HL-60 (cell line): ENCODE data around the gene BMP6.

Experiments used
- DNase-seq, 2 experiments: peaks; one replicate each; pipeline ENCODE4 v3.0.0-alpha.2; 2010 to 2020; ENCODE audit warnings: low read depth in 1 of 2, low spot score in 1 of 2
- H3K27ac ChIP-seq: fragments of 250-450 bp; sonication (Bioruptor Pico); replicated peaks from 2 replicates; pipeline ENCODE4 v1.5.1; 2020; ENCODE audit warnings: mild to moderate bottlenecking, moderate library complexity
- H3K27me3 ChIP-seq: fragments of 250-450 bp; sonication (Bioruptor Pico); 2 replicates; pipeline ENCODE4 v1.5.1; 2021; ENCODE audit warnings: mild to moderate bottlenecking, moderate library complexity; ENCODE audit not compliant: insufficient read depth, poor library complexity, severe bottlenecking
- H3K4me3 ChIP-seq: replicated peaks from 2 replicates; pipeline ENCODE4 v1.5.1; 2011; ENCODE audit warnings: mild to moderate bottlenecking, control low read depth, low read length; ENCODE audit not compliant: insufficient read depth
- CTCF ChIP-seq: IDR thresholded peaks from one replicate; pipeline ENCODE4 v1.5.1; 2011; ENCODE audit warnings: low read length, control low read depth, inconsistent platforms; ENCODE audit not compliant: insufficient read depth
- GABPA ChIP-seq: IDR thresholded peaks from 2 replicates; pipeline ENCODE4 v1.6.1; 2012; ENCODE audit warnings: low read depth
- POLR2AphosphoS5 ChIP-seq: IDR thresholded peaks from 2 replicates; pipeline ENCODE4 v1.6.1; 2012; ENCODE audit warnings: low read depth
- REST ChIP-seq: IDR thresholded peaks from 2 replicates; pipeline ENCODE4 v1.6.1; 2012; ENCODE audit warnings: low read depth; ENCODE audit not compliant: insufficient replicate concordance
- SPI1 ChIP-seq: IDR thresholded peaks from 2 replicates; pipeline ENCODE4 v1.6.1; 2012; ENCODE audit warnings: low read depth, mild to moderate bottlenecking, borderline replicate concordance

BMP6 gene

GRCh38 chr6:7819431-7820015 is 93.6 kb downstream of the BMP6 start:
- DNase-seq, result no peak
- H3K27me3 ChIP-seq, result peaks cover 2% of the 10 kb centered on the region
- H3K27ac ChIP-seq, result no peak overlapping the region
- no peak overlapping the region for H3K4me3 ChIP-seq
- TF ChIP-seq REST (no peak), GABPA (no peak), SPI1 (no peak), POLR2AphosphoS5 (no peak), CTCF (no peak)

- no peak for DNase-seq
- Histone ChIP-seq H3K27ac (no peak overlapping the region), H3K27me3 (peaks cover 2% of the 10 kb centered on the region), H3K4me3 (no peak overlapping the region)
- TF ChIP-seq CTCF (no peak), REST (no peak), GABPA (no peak), POLR2AphosphoS5 (no peak), SPI1 (no peak)
Observed at GRCh38 chr6:7820288-7820835, 94.5 kb downstream of the BMP6 start.

GRCh38 chr6:7821426-7821825 is 95.5 kb downstream of the BMP6 start:
- H3K27me3 ChIP-seq, result peaks cover 2% of the 10 kb centered on the region
- no peak for DNase-seq
- H3K27ac ChIP-seq, result no peak overlapping the region
- TF ChIP-seq POLR2AphosphoS5, result no peak
- TF ChIP-seq SPI1, result no peak
- TF ChIP-seq CTCF, result no peak
- no peak for TF ChIP-seq REST
- no peak for TF ChIP-seq GABPA
- H3K4me3 ChIP-seq, result no peak overlapping the region
